ENCODE measurements around the gene HYAL3. TPM values are rescaled to one million over a fixed set of nuclear protein-coding genes. Genes with fewer than 3 reads are reported as not detected.

Gene HYAL3, protein sequence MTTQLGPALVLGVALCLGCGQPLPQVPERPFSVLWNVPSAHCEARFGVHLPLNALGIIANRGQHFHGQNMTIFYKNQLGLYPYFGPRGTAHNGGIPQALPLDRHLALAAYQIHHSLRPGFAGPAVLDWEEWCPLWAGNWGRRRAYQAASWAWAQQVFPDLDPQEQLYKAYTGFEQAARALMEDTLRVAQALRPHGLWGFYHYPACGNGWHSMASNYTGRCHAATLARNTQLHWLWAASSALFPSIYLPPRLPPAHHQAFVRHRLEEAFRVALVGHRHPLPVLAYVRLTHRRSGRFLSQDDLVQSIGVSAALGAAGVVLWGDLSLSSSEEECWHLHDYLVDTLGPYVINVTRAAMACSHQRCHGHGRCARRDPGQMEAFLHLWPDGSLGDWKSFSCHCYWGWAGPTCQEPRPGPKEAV
- total RNA-seq (2022; extraction: Qiagen RNA extraction; ENCODE audit: low read depth) = 7.8 to 10.6 TPM (median 9.1 TPM) in 5 replicates

DNA sequence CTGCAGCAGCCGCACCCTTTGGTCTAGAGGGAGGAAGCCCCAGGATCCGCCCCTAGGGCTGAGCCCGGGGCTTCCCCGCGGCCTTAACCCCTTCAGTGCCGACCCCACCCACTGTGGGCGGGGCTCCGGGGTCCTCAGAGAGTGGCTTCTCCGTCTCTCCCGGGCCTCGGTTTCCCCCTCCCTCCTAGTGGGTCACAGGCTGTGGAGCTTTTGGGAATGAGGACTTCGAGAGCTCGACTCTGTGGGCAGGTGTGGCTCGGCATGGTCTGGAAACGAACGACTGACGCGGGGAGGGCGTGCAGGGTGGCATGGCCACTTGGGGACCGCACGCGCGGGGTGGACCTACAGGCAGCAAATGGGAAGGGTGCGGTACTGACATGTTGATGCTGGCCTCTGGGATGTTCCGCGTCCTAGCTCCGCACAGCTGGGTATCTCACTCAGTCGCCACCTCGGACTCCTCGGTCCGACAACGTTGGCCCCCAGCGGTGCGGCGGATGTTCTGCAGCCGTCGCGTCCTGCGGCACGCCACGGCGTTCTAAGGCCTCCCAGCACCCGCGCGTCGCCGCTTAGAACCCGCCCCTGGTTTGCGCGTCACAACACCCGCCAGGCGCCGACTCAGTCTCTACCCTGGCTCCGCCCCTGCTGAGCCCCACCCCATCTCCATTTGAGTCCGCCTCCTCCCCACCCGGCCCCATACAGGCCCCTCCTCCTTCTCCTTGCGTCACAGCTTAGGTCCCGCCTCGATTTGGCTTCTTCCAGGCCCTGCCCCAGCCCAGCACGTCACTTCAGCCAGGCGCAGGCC lies at the start of gene HYAL3, which contains the start of gene NAA80:
TSS of gene HYAL3 (minus strand) at position 570 of the 802 bp plus-strand sequence. CDS start 3,803 bp downstream, outside the sequence.
TSS of gene NAA80 (minus strand) at position 570 of the 802 bp plus-strand sequence. CDS start 1,942 bp downstream, outside the sequence.

DNA sequence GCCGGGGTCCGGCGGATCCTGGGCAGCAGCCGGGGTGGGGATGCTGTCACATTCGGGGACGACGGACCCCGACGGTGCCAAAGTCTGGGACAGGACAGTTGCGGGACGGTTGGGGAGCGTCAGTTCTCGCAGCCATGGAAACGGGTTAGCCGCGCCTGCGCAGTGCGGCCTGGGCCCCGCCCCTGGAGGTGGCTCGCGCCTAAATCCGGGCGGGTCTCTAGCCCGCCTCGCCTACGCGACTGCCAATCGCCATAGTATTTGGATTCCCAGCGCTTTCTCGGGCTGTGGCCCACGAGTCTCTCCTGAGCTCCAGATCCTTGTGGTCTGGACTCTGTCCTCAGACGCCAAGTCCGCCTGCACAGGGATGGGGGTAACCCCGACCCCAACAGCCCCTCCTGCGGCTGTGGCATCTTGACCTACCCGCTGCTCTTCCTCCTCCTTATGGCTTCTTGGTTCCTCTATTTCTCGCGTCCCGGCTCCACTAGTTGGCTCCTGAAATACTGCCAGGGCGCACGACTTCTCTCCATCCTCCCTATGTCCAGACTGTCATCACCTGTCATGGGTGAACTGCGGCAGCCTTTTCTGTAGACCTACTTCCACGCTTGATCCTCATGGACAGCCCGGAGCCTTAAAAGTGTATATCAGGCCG lies 46.5 kb upstream of the HYAL3 start, which contains the start of gene ZMYND10:
TSS of gene ZMYND10 (minus strand) at position 147 of the 649 bp plus-strand sequence. CDS start 153 bp downstream, outside the sequence.

DNA sequence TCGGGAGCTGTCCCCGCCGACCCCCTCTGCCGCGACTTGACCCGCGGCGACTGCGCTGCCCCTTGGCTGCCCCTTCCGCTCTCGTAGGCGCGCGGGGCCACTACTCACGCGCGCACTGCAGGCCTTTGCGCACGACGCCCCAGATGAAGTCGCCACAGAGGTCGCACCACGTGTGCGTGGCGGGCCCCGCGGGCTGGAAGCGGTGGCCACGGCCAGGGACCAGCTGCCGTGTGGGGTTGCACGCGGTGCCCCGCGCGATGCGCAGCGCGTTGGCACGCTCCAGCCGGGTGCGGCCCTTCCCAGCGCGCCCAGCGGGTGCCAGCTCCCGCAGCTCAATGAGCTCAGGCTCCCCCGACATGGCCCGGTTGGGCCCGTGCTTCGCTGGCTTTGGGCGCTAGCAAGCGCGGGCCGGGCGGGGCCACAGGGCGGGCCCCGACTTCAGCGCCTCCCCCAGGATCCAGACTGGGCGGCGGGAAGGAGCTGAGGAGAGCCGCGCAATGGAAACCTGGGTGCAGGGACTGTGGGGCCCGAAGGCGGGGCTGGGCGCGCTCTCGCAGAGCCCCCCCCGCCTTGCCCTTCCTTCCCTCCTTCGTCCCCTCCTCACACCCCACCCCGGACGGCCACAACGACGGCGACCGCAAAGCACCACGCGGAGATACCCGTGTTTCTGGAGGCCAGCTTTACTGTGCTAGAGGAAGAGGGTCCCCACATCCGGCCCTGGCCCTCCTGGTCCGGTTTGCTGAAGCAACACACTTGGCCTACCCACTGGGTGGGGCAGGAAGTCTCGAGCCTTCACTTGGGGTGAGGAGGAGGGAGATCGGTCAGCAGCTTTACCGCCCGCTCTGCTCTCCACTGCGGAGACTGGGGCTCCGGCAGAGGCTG lies 41.5 kb upstream of the HYAL3 start, which contains the start of gene RASSF1:
TSS of gene RASSF1 (minus strand) at position 389 of the 882 bp plus-strand sequence. CDS start at position 358, 31 bp downstream.

DNA sequence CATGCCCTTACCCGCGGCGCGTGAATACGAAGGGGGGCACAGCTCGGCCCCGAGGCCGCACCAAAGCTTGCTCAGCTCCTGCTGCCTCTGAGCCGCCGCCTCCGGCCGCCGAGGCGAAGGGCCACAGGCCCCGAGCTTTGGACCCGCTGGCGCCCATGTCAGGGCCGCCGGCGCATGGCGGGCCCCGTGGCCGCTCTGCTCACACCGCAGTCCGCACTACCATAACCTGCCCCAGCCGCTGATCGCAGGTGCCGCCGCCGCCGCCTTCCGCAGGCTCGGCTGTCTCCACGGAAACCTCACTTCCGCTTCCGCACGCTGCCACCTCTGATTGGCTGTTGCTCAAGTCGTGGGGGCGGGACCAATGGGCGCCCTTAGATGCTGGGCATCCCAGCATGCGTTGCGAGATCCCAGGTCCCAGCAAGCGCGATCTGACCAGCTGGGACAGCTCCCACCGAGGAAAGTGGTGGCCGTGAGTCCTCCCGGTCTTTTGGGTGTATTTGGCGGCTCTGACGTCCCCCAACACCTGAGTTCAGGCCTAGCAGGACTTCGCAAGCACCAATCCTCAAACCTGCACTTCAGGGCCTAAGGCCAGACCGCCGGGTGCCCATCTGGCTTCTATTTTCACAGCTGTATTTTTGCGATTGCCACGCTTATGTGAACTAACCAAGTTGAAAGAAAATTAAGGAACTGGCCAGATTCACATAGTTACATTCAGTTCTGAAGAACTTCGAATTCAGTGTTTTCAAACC lies 28.9 kb upstream of the HYAL3 start, which contains the start of gene TUSC2:
TSS of gene TUSC2 (minus strand) at position 281 of the 749 bp plus-strand sequence. CDS start at position 157, 124 bp downstream.

DNA sequence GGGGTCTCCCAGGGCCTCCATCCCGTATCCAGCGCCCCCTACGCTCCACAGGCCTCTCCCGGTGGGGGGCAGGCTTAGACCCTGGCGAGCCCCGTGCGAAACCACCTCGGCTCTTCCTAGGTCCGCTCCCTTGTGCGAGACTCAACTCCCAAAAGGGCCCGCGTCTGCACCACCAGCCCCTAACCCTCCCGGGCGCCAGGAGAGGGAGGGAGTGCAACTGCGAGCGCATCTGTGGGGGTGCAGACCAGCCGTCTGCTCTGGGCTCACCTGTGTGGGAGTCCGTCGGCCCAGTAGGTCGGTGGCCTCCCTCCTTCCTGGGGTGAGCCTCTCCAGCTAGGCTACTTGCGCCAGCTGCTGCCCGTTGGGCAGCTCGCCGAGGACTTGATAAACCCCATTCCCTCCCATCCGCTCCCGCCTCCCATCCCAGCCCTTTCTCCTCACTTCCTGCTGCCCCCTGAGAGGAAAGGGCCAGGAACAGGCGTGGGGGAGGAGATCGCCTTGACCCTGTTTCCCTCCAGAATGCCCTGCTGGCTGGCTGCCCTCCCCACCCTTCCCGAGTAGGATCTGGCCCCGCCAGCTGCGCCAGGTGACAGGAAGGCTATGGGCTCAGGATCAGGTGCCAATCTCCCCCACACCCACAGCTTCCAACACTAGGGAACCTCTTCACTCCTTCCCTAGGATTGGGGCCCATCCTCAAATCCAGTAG lies 23.3 kb upstream of the HYAL3 start, which contains the start of gene HYAL2:
TSS of gene HYAL2 (minus strand) at position 360 of the 706 bp plus-strand sequence. CDS start 2,256 bp downstream, outside the sequence.

DNA sequence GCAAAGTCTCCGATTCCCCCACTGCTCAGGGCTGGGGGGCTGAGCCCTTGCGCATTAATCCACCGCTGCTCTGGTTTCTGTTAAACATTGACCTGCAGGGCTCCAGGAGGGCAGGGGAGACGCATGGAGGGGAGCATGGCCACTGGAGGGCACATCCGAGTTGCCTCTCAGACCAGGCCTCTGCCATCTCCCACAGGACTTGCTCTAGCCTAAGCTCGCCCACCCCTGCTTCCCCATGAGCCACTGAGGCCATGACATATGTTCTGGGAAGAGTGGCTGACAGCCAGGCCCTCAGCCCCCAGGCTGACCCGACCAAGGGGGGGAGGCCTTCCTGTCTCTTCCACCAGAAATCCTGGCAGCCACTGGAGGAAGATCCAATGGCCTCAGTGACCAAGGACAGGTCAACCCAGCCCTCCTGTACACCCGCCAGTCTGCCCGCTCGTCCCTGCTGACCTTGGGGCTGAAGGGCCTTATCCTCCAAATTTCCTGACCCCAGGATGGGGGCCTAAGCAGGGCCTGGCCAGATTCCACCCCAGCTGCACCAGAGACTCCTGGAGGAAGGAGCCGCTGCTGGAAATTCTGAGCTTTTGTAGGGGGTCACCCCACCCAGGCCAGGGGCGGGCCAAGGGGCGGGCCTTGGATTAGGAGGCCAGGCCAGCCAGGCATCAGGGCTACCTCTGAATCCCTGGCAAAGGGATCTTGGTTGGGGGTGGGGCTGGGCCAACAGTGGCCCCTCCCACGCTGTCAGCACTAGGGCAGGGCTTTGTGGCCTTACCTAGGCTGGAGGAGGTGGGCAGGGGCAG lies 4.0 kb upstream of the HYAL3 start, which contains the start of gene HYAL1:
TSS of gene HYAL1 (minus strand) at position 562 of the 803 bp plus-strand sequence. CDS start 618 bp downstream, outside the sequence.

DNA sequence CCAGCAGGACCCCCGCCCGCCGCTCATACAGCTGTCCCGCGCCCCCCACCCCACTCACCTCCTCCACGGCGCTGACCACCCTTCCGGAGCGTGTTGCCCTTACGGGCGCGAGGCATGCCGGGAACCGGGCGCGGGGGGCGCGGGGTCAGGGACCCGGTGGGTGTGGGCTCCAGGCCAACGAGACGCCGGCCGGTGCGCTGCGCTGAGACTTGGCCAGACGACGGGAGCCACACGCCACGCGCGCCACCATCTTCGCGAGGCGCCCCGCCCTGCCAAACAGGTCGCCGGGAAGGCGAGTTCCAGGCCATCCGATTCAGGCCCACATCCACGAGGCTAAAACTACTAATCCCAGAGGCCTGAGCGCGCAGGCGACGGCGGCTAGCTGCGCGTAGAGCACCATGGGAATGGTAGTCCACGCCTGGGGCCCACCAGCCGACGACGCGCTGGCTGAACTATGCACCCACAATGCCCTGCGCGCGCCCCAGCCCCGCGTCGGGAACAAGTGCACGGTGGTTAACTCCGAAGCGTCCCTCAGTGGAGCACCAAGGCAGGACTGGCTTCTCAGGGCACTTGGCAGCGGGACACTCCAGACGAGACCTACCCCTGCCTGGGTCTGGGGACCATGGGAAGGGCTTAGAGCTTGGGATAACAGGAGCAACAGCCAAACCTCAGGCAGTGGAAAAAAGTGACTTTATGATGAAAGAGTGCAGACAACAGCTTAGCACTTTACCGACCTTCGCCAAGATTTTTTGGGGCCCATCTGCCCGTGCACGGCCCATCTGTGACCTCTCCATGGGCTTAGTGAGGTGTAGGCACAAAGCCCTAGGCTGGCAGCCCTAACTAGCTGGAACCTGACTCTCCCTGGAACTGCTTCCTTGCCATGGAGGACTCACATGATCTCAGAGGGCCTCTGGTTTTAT lies 6.8 kb downstream of the HYAL3 start, which contains the start of gene IFRD2:
TSS of gene IFRD2 (minus strand) at position 271 of the 920 bp plus-strand sequence. CDS start at position 116, 155 bp downstream.

DNA sequence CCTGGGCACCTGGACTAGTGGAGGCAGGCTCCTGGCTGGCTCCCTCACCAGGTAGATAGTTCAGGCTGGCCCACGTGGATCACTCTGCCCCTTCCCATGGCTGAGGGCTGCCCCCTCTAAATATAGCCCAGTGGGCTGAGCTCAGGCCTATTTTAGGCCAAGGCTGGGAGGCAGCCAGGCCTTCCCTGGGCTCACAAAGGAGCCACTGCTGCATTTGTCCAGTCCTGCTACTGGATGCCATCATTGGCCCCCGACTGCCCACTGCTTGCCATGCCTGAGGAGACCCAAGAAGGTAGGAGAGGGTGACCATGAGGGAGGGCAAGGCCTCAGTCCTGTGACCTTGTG lies 20.4 kb downstream of the HYAL3 start, which contains the start of gene LSMEM2:
TSS of gene LSMEM2 (plus strand) at position 208 of the 345 bp plus-strand sequence. CDS start at position 235, 27 bp downstream.

DNA sequence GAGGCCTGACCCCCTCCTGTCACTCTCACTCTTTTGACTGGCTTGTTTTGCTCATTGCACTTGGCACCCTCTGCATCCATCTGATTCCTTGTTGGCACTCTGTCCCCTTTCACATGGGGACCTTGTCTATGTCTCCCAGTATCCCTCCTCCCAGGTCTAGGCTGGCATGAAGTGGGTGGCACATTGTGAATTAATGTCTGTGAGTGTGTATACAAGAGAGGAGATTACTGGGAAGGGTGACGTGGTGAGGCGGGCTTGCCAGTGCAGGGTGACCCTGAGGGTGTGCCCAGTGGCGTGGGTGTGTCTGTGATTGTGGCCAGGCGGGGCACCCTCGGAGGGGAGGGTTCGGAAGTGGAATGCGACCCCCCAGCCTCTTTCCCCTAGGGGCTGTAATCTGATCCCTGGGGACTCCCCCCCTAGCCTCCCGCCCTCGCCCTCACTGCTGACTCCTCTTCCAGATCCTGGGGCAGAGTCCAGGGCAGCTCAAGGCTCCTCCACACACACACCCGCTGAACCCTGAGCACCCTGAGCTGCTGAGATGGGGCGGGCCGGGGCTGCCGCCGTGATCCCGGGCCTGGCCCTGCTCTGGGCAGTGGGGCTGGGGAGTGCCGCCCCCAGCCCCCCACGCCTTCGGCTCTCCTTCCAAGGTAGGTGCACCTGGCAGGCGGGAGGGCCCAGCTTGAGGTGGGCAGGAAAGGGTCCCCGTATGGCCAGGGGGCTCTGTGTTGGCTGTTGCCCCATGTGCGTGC lies 30.3 kb downstream of the HYAL3 start, which contains the start of gene SEMA3B:
TSS of gene SEMA3B (plus strand) at position 445 of the 749 bp plus-strand sequence. CDS start at position 539, 94 bp downstream.

Other genes with a start within 250 kb of the HYAL3 start
- 30.1 to 34.5 TPM (median 32.8 TPM) in 5 replicates for gene RBM5, start 210.5 kb downstream of the HYAL3 start, total RNA-seq (2022; extraction: Qiagen RNA extraction; ENCODE audit: low read depth)
- gene SEMA3F, start 144.1 kb downstream of the HYAL3 start, total RNA-seq (2022; extraction: Qiagen RNA extraction; ENCODE audit: low read depth) = 7.1 to 10.5 TPM (median 10.0 TPM) in 5 replicates
- gene GNAT1, start 107.8 kb downstream of the HYAL3 start, total RNA-seq (2022; extraction: Qiagen RNA extraction; ENCODE audit: low read depth) = 0.02 TPM in 1 of 5 replicates, not detected in the others
- 0.01 to 0.04 TPM in 2 of 5 replicates, not detected in the others for gene SLC38A3, start 94.1 kb downstream of the HYAL3 start, total RNA-seq (2022; extraction: Qiagen RNA extraction; ENCODE audit: low read depth)
- 33.5 to 45.0 TPM (median 41.8 TPM) in 5 replicates for gene GNAI2, start 63.2 kb downstream of the HYAL3 start, total RNA-seq (2022; extraction: Qiagen RNA extraction; ENCODE audit: low read depth)
- gene SEMA3B, start 30.3 kb downstream of the HYAL3 start, total RNA-seq (2022; extraction: Qiagen RNA extraction; ENCODE audit: low read depth) = 4.8 to 9.3 TPM (median 6.9 TPM) in 5 replicates
- gene LSMEM2, start 20.3 kb downstream of the HYAL3 start, total RNA-seq (2022; extraction: Qiagen RNA extraction; ENCODE audit: low read depth) = 0.05 to 0.14 TPM (median 0.13 TPM) in 3 of 5 replicates, not detected in the others
- 73.1 to 96.7 TPM (median 94.7 TPM) in 5 replicates for gene IFRD2, start 7.0 kb downstream of the HYAL3 start, total RNA-seq (2022; extraction: Qiagen RNA extraction; ENCODE audit: low read depth)
- gene NAA80, start within 50 bp of the HYAL3 start, total RNA-seq (2022; extraction: Qiagen RNA extraction; ENCODE audit: low read depth) = 5.1 to 7.7 TPM (median 6.0 TPM) in 5 replicates
- gene HYAL1, start 4.2 kb upstream of the HYAL3 start, total RNA-seq (2022; extraction: Qiagen RNA extraction; ENCODE audit: low read depth) = 0.31 to 0.48 TPM (median 0.38 TPM) in 5 replicates
- gene HYAL2, start 23.3 kb upstream of the HYAL3 start, total RNA-seq (2022; extraction: Qiagen RNA extraction; ENCODE audit: low read depth) = 18.8 to 27.5 TPM (median 23.2 TPM) in 5 replicates
- gene TUSC2, start 28.8 kb upstream of the HYAL3 start, total RNA-seq (2022; extraction: Qiagen RNA extraction; ENCODE audit: low read depth) = 21.8 to 37.7 TPM (median 36.6 TPM) in 5 replicates
- gene RASSF1, start 41.4 kb upstream of the HYAL3 start, total RNA-seq (2022; extraction: Qiagen RNA extraction; ENCODE audit: low read depth) = 16.4 to 20.7 TPM (median 18.7 TPM) in 5 replicates
- gene ZMYND10, start 46.3 kb upstream of the HYAL3 start, total RNA-seq (2022; extraction: Qiagen RNA extraction; ENCODE audit: low read depth) = 0.36 to 1.3 TPM (median 0.91 TPM) in 5 replicates
- gene NPRL2, start 51.4 kb upstream of the HYAL3 start, total RNA-seq (2022; extraction: Qiagen RNA extraction; ENCODE audit: low read depth) = 13.4 to 15.1 TPM (median 13.8 TPM) in 5 replicates
- 14.6 to 22.0 TPM (median 21.1 TPM) in 5 replicates for gene CYB561D2, start 51.5 kb upstream of the HYAL3 start, total RNA-seq (2022; extraction: Qiagen RNA extraction; ENCODE audit: low read depth)
- gene TMEM115, start 60.1 kb upstream of the HYAL3 start, total RNA-seq (2022; extraction: Qiagen RNA extraction; ENCODE audit: low read depth) = 37.1 to 46.1 TPM (median 45.8 TPM) in 5 replicates
- 0.28 to 0.66 TPM (median 0.52 TPM) in 5 replicates for gene CACNA2D2, start 204.2 kb upstream of the HYAL3 start, total RNA-seq (2022; extraction: Qiagen RNA extraction; ENCODE audit: low read depth)

All from A549 treated with CpdA at 1 μM for 4 hours (cell line).